Limb (tissue), 2 donors: ENCODE measurements around the gene RARS1.

ENCODE experiments used
- DNase-seq, 2 donors: peaks; one replicate each; pipeline ENCODE4 v3.0.0-alpha.2; 2016; ENCODE audit errors: extremely low spot score in 2 of 2

RARS1 gene

GRCh38 chr5:168553377-168554130, 67.3 kb downstream of the RARS1 start:
- DNase-seq, result no peak

GRCh38 chr5:168557389-168557788, 71.1 kb downstream of the RARS1 start:
- DNase-seq, result no peak

- no peak for DNase-seq
Observed at GRCh38 chr5:168562279-168562678, 76.0 kb downstream of the RARS1 start.

GRCh38 chr5:168563959-168564358, 77.7 kb downstream of the RARS1 start:
- DNase-seq, result no peak

- no peak for DNase-seq
Observed at GRCh38 chr5:168568738-168569137, 82.5 kb downstream of the RARS1 start.
